Ramos (cell line): ENCODE data around the gene EPB41L1.

Experiments
- in situ Hi-C: fragments of 300-500 bp; cut with MboI; formaldehyde crosslinking; loops from one replicate; pipeline ENCODE4 v1.14.3; 2022; ENCODE audit warnings: low sequenced_read_pairs; ENCODE audit not compliant: unreplicated experiment

The EPB41L1 gene

DNA sequence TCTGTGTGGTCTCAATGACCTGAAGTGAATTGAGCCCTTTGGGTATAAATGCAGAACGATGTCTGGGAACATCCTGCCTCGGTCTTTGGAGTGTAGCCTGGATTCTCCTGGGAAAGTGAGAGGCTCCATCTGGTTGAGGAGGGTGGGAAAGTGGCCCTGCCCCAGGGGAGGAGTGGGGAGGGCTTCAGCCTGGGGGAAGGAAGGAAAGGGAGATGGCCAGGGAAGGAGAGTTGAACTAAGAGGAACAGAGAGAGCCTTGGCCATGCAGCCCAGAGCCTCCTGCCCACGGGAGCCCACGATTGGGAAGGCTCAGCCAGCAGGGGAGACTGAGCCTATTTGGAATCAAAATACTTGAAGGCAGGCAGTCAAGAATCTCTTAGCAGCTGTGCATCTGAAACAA, 2.3 kb upstream of the EPB41L1 start:
- in situ Hi-C loops: no loop called here

DNA sequence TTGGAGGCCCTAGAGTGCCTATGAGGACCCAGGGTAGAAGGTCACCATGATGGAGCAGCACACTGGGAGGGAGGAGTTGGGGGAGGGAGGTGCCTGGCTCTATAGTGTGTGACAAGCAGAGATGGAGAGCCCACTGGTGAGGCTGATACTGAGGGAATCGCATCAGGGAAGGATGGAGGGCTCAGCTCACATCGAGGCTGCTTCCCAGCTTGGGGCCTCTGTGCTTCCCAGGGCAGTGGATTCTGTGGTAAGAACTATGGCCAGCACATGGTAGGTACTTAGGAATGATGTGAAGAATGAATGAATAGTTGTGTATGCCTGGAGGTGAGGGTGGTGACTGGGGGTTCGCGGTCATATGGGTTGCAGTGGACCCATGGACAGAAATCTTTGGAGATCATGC, 1.3 kb upstream of the EPB41L1 start:
- in situ Hi-C loops: no loop called here

DNA sequence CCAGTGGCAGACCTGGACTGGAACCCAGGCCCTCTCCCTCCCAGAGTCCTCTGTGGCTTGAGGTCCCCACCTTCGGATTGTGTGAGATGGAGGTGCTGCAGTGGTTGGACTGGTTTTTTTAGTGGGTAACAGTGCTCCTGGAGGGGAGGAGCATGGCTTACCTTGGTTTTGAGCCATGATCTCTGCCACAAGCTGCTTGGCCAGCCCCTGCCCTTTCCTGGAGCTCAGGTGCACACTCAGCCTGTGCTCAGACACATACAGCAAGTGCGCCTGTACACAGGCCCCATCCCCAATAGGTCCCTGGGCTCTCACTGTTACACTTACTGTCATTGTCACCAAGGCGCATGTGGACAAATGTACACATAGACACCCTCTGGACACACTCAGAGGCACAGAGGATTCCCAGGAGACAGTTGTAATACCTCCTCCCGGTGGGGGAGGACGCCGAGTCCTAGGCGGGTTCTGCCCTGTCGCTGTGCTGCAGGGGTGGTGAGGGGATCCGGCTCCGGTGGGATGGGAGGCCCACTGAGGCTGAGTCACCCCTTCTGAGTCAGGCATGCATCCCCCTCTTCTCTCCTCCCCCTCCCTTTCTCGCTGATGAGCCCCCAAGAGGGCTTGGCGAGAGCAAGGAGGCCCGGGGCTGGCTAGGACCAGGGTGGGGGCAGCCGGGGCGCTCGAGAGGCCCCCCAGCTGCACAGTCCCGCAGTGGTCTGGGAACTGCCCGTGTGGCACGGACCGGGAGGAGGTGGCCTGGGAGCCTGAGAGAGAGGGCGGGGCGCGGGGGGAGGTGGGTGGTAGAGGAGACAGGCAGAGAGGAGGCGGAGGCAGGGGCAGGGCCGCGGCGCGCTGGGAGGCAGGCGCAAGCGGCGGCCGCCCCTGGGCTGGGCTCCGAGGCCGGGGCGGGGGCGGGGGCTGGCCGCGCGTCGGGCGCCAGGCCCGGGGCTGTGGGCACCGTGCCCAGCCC, 522 bp upstream of the EPB41L1 start:
- in situ Hi-C loops: no loop called here

DNA sequence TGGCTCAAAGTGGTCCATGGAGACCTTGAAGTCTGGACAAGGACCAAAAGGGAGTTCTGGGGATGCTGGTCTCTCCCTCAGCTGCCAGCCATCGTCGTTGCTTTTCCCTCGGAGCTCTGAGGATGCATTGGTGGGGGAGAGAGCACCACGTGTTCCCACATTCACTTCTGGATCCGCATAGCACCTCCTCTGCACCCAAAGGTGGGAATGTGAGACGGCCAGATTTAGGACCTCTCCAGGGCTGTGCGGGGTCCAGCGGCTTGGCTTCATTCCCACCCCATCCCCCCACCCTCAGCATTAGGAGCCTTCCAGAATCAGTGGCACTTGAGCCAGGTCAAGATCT, 1.1 kb downstream of the EPB41L1 start:
- in situ Hi-C loops: loop anchor here (5.0 kb wide), 1 partner anchor 42 kb away; no protein-coding TSS in a partner anchor

DNA sequence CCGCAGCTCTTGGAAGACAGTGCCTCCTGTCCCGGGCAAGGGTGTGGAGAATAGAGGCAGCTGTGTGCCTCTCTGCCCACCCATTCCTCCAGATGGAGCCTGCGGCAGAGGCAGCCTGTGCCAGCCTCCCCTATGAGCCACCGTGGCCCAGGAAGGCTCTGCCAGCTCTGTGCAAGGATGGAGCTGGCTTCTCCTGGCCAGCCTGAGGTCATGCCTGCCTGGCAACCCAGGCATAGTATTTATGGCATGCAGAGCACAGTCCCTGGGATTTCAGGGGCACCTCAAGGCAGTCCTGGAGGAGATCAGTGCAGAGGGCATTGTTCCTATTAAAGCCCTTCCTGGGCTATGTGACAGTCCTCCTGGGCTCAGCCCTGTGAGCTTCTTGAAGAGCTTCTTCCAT, 1.5 kb downstream of the EPB41L1 start:
- in situ Hi-C loops: loop anchor here (5.0 kb wide), 1 partner anchor 41 kb away; no protein-coding TSS in a partner anchor

DNA sequence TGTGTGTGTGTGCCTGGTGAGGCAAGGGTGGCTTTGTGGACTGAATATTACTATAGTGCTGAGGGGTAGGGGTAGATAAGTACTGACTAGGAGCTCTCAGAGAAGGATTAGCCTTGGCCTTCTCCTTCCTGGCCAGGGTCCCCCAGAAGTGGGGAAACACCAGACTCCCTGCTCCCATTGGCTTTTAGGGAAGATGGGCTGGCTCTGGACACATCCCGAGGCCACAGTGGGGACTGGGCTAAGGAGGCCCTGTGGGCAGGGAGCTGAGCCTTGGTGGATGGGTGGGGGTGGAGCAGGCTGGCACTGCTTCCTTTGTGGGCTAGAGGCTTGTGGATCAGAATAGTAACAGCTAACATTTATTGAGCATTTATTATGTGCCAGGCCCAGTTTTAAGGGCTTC, 3.1 kb downstream of the EPB41L1 start:
- in situ Hi-C loops: loop anchor here (5.0 kb wide), 1 partner anchor 40 kb away; no protein-coding TSS in a partner anchor

DNA sequence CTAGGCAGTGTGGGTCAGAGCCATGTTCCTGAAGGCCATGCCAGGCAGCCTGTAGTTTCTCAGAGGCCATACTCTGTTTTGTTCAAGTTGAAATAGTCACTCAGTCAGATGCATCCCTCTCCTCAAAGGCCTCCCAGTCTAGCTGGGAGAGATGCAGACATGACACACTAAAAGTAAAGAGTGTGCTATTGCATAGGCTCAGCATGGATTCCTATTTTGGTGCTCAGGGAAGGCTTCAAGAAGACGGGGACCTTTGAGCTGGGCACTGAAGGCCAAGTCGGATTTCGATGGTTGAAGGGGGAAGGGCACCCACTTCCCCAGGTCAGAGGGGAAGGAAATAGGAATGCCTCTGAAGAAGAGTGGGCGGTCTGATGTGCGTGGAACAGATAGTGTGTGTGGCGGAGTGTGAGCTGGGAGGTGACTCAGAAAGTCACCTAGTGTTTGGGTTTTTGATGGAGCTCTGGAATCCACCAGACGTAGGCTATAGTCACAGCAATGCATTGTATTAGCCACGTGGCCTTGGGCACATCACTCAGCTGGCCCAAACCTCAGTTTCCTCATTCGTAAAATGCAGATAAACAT, 3.7 kb downstream of the EPB41L1 start:
- in situ Hi-C loops: loop anchor here (5.0 kb wide), 1 partner anchor 39 kb away; no protein-coding TSS in a partner anchor

DNA sequence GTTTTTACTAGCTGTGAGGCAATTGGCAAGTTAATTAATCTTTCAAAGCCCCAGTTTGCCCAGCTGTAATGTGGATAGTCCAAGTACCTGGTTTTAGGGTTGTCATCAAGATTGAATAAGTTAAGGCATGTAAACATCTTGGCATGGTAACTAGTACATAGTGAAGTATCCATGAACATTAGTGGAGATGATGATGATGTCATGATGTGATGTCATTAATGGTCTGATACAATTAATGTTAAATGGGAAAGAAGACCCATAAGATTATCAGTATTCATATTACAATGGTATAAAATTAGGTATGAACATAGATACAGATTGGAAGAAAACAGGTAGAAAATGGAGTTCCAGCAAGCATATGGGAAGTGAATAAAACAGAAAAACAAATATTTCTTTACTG, 5.3 kb downstream of the EPB41L1 start:
- in situ Hi-C loops: loop anchor here (5.0 kb wide), 1 partner anchor 37 kb away; no protein-coding TSS in a partner anchor

DNA sequence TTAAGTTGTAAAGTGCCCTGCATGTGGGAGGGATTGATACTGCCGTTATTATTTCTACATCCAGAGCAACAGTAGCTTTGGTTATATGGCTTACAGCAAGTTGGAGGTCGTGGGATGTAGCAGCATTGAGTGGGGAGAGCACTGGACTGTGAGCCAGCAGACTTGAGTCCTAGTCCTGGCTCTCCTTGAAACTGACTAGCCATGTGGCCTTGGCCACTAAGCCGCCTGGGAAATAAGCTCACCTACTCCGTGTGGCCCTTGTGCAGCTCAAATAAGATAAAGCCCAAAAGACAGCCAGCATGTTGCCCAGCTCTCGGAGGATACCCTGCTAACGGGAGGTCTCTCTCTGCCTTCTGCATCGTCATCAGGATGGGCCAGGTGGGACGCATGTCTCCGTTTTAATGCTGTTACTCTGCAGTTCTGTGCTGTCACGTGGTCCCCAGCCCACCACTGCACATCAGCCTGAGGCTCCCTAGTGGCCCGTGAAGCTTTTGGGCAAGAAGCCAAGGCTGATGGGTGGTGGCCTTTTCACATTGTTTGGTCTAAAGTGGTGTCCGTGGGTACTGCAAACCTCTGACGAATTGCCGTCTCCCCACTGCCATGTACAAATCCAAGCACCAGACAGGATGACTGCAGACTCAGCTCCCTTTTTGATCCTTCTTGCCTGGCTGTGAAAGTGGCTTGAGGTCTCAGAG, 7.9 kb downstream of the EPB41L1 start:
- in situ Hi-C loops: no loop called here

DNA sequence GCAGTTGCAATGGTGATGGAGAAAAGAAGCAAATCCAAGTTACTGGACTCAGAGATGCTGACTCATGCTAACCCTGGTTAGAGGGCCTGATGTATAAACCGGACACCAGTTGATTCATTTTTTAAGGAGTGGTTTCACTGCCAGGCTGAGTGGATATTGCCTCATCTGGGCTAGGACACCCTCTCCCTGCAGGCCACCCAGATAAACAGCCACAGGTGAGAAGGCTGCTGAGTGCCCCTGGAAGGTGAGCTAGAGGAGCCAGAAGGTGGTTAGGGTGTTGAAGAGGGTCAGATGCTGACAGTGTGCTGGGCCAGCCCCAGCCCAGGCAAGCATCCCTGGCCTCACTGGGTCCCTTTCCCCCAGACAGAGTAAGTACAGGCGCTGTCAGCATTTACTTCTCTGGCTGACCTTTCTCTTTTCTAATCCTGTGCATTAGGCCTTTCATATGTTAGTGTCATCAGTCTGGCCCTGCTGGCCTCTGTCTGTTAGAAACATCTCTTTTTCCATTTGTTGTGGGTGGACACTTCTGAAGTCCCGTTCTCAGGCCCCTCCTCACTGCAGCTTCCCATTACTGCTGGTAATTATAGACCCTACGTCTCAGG, 13.5 kb downstream of the EPB41L1 start:
- in situ Hi-C loops: no loop called here

DNA sequence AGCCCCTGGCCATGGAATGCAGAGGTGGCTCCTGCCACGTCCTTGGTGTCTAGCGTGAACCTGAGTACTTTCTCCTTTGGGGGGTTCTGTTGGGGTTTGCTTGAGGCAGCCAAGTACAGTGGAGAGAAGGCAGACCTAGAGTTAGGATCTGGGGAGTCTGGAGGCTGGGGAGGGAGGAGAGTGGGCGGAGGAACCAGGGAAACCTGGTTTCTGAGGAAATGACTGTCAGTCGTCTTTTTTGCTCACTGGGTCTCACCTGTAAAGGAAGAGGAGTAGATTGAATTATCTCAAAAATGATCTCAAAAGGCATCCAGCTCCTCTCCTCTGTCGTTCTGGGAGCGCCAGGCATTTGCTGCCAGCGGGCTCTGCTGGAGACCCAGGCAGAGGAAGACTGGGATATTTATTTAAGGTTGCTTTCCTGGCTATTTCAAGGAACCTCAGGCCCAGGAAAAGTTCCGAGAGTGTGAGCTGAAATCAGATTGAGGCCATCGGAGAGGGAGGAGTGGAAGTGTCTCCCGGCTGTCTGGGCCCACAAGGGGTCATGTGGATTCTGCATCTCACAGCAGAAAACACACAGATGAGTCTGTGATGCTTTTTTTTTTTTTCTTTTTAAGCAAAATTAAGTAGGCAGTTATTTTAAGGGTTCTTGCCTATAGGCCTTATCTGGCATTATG, 16.1 kb downstream of the EPB41L1 start:
- in situ Hi-C loops: no loop called here

DNA sequence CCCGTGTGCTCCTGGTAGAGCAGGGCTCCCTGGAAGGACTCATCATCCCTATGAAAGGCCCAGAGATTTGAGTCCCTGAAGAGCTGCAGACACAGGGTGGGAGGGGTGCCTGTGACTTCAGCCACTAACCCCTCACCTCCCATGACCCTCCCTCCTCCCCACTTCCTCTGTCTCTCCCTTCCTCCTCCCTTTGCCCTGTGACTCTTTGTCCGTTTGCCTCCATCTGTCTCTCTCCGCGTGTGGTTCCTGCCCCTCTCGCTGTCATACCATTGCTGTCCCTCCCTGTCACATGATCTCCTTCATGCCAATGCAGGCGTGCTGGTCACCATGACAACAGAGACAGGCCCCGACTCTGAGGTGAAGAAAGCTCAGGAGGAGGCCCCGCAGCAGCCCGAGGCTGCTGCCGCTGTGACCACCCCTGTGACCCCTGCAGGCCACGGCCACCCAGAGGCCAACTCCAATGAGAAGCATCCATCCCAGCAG, 19.0 kb downstream of the EPB41L1 start:
- in situ Hi-C loops: no loop called here

DNA sequence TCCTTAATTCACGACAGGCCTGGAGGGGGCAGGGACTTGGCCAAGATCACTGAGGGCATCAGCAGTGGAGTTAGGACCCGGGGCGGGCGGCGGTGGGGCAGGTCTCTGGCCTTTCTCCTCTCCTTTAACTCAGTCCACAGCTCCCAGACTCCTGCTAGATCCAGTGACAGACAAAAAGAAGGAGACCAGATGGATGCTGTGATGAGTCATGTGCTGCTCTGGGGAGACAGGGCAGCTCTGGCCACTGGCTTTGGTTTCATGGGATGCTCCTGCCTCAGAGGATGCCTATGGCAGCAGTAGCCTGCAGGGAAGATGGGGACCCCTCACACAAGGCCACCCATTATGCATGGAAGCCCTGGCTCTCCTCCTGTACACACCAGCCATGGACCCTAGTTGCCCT, 20.5 kb downstream of the EPB41L1 start:
- in situ Hi-C loops: no loop called here

DNA sequence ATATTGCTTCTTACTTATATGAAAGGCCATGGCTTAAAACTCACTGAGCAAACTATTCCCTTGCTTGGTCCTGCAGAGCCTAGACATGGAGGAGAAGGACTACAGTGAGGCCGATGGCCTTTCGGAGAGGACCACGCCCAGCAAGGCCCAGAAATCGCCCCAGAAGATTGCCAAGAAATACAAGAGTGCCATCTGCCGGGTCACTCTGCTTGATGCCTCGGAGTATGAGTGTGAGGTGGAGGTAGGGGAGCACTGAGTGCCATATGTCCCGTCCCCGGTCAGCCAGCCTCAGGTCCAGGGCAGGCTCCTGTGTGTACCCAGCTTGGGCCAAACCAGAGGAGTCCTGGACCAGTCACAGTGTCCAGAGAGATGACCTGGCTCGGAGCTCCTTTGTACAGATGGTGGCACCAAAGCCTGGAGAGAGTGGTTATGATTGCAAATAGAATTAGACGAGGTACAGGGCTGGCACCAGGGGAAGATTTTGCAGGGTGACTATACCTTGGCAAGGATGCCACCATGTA, 21.0 kb downstream of the EPB41L1 start:
- in situ Hi-C loops: no loop called here

DNA sequence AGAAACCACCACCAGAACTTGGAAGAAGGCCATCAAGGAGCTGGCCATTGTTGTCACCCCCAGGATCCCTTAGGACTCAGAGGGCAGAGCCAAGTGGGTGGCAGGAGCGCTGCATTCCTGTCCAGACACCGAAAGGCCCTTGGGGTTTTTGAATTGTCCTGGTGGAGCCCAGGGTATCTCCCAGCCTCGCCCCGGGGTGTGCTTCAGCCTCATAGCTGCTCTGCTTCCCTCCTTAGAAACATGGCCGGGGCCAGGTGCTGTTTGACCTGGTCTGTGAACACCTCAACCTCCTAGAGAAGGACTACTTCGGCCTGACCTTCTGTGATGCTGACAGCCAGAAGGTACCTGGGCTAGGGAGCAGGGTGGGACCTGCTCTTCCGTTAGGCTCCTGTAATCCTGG, 23.2 kb downstream of the EPB41L1 start:
- in situ Hi-C loops: no loop called here

DNA sequence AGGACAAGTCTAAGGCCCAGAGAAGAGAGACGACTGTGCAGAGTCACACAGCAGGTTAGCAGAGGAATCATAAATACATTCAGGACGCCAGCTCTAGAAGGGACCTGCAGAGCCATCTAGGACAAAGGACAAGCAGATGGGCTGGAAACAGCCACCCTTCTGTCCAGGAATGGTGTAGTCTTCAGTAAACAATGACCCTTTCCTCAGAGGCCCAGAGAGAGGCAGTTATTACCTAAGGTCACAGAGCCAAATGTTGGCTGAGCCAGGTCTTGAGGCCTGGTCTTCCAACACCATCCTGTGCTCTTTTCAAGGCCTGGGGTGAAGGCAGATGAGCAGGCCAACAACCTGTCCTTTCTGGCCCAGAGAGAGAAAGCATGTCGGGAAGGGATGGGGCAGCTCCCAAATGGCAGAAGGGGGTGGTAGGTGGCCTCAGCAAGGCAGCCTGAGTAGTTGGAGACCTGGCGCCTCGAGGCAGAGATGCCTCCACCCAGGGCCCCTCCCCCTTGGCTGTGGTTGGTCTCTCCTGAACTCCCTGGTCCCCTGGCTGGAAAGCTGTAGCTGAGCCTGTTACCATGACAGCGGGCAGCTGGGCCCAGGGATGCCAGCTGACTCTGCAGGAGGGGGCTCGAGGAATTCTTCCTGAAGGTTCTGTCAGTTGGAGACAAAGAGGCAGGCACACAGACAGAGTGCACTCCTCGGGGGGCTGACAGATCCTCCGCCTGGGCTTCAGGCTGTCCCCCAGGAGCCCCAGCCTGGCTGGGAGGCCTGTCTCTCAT, 24.8 kb downstream of the EPB41L1 start:
- in situ Hi-C loops: no loop called here

DNA sequence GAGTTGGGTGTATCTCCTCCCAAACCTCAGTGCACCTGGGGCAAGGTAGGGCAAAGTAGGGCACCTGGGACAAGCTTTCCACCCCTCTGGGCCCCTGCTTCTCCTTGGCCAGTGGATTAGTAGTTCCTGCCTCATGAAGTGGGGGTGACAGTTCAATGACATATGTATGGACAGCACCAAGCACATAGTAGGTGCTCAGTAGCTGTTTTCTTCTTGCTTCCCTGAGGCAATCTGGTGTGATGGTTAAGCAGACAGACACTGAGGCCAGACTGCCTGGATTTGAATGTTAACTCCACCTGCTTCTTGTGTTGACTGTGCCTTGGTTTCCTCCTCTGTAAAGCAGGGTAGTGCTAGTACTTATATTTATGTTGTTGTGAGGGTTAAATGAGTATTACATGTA, 25.8 kb downstream of the EPB41L1 start:
- in situ Hi-C loops: no loop called here

DNA sequence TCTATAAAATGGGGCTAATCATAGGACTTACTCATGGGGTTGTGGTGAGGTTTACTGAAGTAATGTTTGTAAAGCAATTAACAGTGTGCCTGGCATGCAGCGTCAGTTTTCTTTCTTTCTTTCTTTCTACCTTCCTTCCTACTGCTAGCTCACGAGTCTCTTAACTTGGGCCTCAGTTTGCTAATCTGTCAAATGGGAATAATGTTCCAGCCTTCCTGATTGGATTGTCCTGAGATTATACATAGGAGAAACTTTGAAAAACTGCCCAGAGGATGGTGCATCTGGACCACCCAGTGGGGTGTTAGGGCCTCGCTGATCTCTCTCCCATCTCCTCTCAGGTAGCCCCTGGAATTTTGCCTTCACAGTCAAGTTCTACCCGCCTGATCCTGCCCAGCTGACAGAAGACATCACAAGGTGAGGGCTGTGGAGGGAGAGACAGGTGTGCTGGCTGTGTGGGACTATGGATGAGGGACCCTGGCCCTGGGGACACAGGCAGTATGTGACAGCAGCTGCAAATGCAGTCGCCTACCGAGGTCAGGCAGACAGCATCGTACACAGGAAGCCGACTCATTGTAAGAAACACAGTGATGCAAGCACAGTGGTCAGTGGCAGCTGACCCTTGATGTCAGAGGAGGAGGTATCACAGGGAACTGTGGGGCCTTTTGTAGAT, 27.5 kb downstream of the EPB41L1 start:
- in situ Hi-C loops: no loop called here
